Chondrocyte (in vitro differentiated cells): ENCODE data around the gene TJP2. TPM values are rescaled to one million over a fixed set of nuclear protein-coding genes. Genes with fewer than 3 reads are reported as not detected.

ENCODE experiments used
- DNase-seq: peaks from one replicate; pipeline ENCODE4 v3.0.0; 2021; ENCODE audit warnings: mixed read lengths, low spot score
- H3K27ac Mint-ChIP-seq: one replicate; pipeline ENCODE4 v1.8.0; 2021; ENCODE audit warnings: mild to moderate bottlenecking, moderate library complexity, mixed read lengths; ENCODE audit not compliant: unreplicated experiment
- H3K27me3 Mint-ChIP-seq: 2 replicates; pipeline ENCODE4 v1.8.0; 2021; ENCODE audit warnings: low read depth, mixed read lengths
- H3K36me3 Mint-ChIP-seq: 2 replicates; pipeline ENCODE4 v1.8.0; 2021; ENCODE audit warnings: low read depth, mixed read lengths
- H3K4me1 Mint-ChIP-seq: 2 replicates; pipeline ENCODE4 v1.8.0; 2021; ENCODE audit warnings: low read depth, mild to moderate bottlenecking, mixed read lengths
- H3K4me3 Mint-ChIP-seq: one replicate; pipeline ENCODE4 v1.8.0; 2021; ENCODE audit warnings: mild to moderate bottlenecking, moderate library complexity, mixed read lengths; ENCODE audit not compliant: unreplicated experiment
- H3K9me3 Mint-ChIP-seq: 2 replicates; pipeline ENCODE4 v1.8.0; 2021; ENCODE audit warnings: low read depth, mixed read lengths
- total RNA-seq: library from RNA; stranded (reverse); gene quantifications from 3 replicates; pipeline ENCODE4 v1.2.1, GENCODE V29; 2021
- TF ChIP-seq, protein P1 (sequence below): fragments of 200-600 bp; sonication (generic); IDR thresholded peaks from 2 replicates; pipeline ENCODE4 v1.5.0; 2021; ENCODE audit warnings: antibody characterized with exemption, mild to moderate bottlenecking, moderate library complexity

TJP2 gene
- total RNA-seq, 1 donor from 2014 or later: 50.6 TPM

DNA sequence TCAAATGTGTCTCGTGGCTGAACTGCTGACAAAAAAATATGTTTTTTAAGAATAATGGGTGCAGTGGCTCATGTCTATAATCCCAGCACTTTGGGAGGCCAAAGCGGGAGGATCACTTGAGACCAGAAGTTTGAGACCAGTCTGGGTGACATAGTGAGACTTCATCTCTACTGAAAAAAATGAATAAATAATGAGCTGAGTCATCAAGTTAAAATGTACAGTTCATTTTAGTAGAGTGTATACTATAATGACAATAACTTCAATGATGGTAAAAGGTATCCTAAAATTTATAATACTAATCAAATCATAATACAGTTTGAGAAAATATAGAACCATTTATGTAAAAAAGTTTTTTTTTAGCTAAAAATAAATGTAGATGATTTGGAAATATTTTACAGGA, 37.9 kb upstream of the TJP2 start:
- Mint-ChIP-seq H3K27me3 (no peaks in the 10 kb centered on the region), H3K4me3 (no peak overlapping the region), H3K36me3 (no peaks in the 10 kb centered on the region), H3K9me3 (no peaks in the 10 kb centered on the region), H3K27ac (no peak overlapping the region), H3K4me1 (peaks cover 24% of the 10 kb centered on the region)
- no peak for DNase-seq
- TF ChIP-seq, protein P1, sequence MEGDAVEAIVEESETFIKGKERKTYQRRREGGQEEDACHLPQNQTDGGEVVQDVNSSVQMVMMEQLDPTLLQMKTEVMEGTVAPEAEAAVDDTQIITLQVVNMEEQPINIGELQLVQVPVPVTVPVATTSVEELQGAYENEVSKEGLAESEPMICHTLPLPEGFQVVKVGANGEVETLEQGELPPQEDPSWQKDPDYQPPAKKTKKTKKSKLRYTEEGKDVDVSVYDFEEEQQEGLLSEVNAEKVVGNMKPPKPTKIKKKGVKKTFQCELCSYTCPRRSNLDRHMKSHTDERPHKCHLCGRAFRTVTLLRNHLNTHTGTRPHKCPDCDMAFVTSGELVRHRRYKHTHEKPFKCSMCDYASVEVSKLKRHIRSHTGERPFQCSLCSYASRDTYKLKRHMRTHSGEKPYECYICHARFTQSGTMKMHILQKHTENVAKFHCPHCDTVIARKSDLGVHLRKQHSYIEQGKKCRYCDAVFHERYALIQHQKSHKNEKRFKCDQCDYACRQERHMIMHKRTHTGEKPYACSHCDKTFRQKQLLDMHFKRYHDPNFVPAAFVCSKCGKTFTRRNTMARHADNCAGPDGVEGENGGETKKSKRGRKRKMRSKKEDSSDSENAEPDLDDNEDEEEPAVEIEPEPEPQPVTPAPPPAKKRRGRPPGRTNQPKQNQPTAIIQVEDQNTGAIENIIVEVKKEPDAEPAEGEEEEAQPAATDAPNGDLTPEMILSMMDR: no peak

DNA sequence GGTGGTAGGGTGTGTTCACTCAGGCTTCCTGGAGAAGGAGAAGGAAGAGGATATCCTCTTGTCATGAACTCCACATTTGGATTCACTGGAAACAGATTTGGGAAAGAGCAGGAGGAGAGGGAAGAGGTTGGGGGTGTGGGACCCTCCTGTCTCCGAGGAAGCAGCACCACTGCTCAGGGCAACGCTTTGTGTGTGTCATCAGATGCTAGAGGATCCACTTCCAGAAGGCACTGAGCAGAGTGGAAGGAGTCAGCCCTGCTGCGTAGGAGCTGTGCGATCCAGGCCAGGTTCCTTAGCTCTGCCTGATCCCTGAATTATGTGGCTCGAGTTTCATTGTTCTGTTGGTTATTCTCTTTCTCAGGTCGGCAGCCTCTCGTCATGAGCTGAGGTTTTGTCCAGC, 37.3 kb upstream of the TJP2 start:
- H3K4me3 Mint-ChIP-seq: no peak overlapping the region
- H3K4me1 Mint-ChIP-seq: peaks cover 19% of the 10 kb centered on the region
- no peak overlapping the region for H3K27ac Mint-ChIP-seq
- no peaks in the 10 kb centered on the region for H3K36me3 Mint-ChIP-seq
- TF ChIP-seq, protein P1: no peak
- H3K27me3 Mint-ChIP-seq: no peaks in the 10 kb centered on the region
- no peak for DNase-seq
- H3K9me3 Mint-ChIP-seq: no peaks in the 10 kb centered on the region

DNA sequence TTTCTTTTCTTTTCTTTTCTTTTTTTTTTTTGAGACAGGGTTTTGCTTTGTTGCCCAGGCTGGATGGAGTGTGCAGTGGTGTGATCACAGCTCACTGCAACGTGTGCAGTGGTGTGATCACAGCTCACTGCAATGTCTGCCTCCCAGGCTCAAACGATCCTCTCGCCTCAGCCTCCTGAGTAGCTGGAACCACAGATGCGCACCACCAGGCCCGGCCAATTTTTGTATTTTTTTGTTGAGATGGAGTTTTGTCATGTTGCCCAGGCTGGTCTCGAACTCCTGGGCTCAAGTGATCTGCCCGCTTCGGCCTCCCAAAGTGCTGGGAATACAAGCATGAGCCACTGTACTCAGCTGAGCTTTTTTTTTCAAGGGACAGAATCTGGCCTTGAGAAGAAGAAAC, 36.8 kb upstream of the TJP2 start:
- Mint-ChIP-seq H3K36me3 (no peaks in the 10 kb centered on the region), H3K9me3 (no peaks in the 10 kb centered on the region), H3K27ac (no peak overlapping the region), H3K4me1 (peaks cover 19% of the 10 kb centered on the region), H3K4me3 (no peak overlapping the region), H3K27me3 (no peaks in the 10 kb centered on the region)
- TF ChIP-seq, protein P1: no peak
- DNase-seq: no peak

DNA sequence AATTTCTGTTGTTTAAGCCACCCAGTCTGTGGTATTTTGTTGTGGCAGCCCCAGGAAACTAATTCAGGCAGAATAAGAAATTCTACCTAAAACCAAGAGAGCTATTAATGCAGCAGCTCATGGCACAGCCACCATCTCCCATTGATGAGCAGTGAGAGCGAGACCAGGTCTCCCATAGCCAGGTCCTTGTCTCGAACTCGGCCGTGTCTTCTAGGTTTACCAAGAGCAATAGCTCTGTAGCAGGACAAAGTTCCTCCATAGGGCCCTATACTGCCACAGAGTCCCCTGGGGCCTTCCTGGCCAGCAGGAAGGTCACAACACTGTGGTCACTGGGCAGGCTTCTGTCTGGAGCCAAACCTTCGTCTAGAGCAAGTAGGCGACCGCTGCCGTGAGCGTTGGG, 34.5 kb upstream of the TJP2 start:
- Mint-ChIP-seq H3K36me3 (no peaks in the 10 kb centered on the region), H3K4me3 (no peak overlapping the region), H3K9me3 (no peaks in the 10 kb centered on the region), H3K27me3 (no peaks in the 10 kb centered on the region), H3K27ac (no peak overlapping the region), H3K4me1 (peaks cover 28% of the 10 kb centered on the region)
- DNase-seq: no peak
- TF ChIP-seq, protein P1: no peak

DNA sequence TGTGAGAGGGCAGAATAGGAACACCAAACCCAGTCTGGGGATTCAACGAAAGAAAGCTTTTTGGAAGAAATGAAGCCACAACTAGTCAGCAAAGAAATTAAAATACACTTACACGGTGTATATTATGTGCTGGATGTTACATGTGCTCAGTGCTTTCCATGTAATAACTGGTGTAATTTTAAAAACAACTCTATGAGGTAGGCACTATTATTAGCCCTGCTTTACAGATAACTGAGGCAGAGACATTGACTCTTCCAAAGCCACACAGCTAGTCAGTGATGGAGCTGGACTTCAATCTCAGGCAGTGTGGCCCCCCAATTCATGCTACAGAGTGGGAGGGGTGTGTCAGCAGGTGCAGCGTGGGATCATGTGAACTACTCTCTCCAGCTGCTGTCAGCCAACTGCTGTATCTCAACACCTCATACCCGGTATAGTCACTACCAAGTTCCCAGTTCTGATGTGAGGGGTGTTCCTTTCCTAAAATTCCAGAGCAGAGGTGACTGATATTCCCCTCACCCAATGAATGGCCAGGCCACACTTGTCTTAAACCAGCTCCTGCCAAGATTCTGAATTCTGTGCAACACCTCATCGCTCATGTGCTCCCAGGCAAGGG, 33.8 kb upstream of the TJP2 start:
- DNase-seq: no peak
- peaks cover 29% of the 10 kb centered on the region for H3K4me1 Mint-ChIP-seq
- no peaks in the 10 kb centered on the region for H3K9me3 Mint-ChIP-seq
- H3K27me3 Mint-ChIP-seq: no peaks in the 10 kb centered on the region
- H3K36me3 Mint-ChIP-seq: no peaks in the 10 kb centered on the region
- no peak overlapping the region for H3K27ac Mint-ChIP-seq
- H3K4me3 Mint-ChIP-seq: no peak overlapping the region
- TF ChIP-seq, protein P1: no peak
